Measurements from ENCODE around the gene WDR44. TPM values are rescaled to one million over a fixed set of nuclear protein-coding genes. Genes with fewer than 3 reads are reported as not detected.
"Not testable (repeated sequence)": the region's sequence is repeated elsewhere in the genome, so short reads cannot be mapped to it uniquely, and the experiment has no call there.

The WDR44 gene
- total and polyA plus RNA-seq, 4 donors = 8.4 to 21.2 (median 14.1) TPM

- DNase-seq; intact Hi-C loops (cut with DNase I); ATAC-seq (ENCODE audit: low FRiP score); H3K27me3 ChIP-seq (ENCODE audit: control insufficient read depth in 1 of 2, insufficient read depth in 2 of 2, low read length in 1 of 2); H3K36me3 ChIP-seq (ENCODE audit: control insufficient read depth in 1 of 2, insufficient read depth in 2 of 2, low read length in 1 of 2); H3K9me3 ChIP-seq (ENCODE audit: control insufficient read depth, low read length); H3K4me3 ChIP-seq (ENCODE audit: low read length in 2 of 2); H3K27ac ChIP-seq (ENCODE audit: low read depth in 1 of 2, low read length in 2 of 2); H3K4me1 ChIP-seq (ENCODE audit: control insufficient read depth in 1 of 2, insufficient read depth in 2 of 2, low read length in 2 of 2): not testable (repeated sequence)
- WGBS, 2 donors = 91 to 97% methylated on average over 4 of the region's 4 CpGs
These were observed 136.5 kb downstream of the WDR44 start for GRCh38 chrX:118482384-118482783.

- intact Hi-C loops (cut with DNase I) = no loop called here
- Histone ChIP-seq H3K4me1 (ENCODE audit: control insufficient read depth in 1 of 2, insufficient read depth in 2 of 2, low read length in 2 of 2) (no peaks in the 10 kb centered on the region), H3K27ac (ENCODE audit: low read depth in 1 of 2, low read length in 2 of 2) (peak overlapping the region in 1 of 2 donors; percentile 51), H3K9me3 (ENCODE audit: control insufficient read depth, low read length) (no peaks in the 10 kb centered on the region), H3K27me3 (ENCODE audit: control insufficient read depth in 1 of 2, insufficient read depth in 2 of 2, low read length in 1 of 2) (no peaks in the 10 kb centered on the region), H3K4me3 (ENCODE audit: low read length in 2 of 2) (no peak overlapping the region), H3K36me3 (ENCODE audit: control insufficient read depth in 1 of 2, insufficient read depth in 2 of 2, low read length in 1 of 2) (no peaks in the 10 kb centered on the region)
- 25 to 29% methylated on average over 9 of the region's 9 CpGs for WGBS, 2 donors
- ATAC-seq (ENCODE audit: low FRiP score) (no peak), DNase-seq (no peak)
These were observed 138.5 kb downstream of the WDR44 start for GRCh38 chrX:118484216-118484903.

GRCh38 chrX:118486693-118487092, 140.8 kb downstream of the WDR44 start:
- H3K27me3 ChIP-seq (ENCODE audit: control insufficient read depth in 1 of 2, insufficient read depth in 2 of 2, low read length in 1 of 2); H3K4me3 ChIP-seq (ENCODE audit: low read length in 2 of 2); H3K36me3 ChIP-seq (ENCODE audit: control insufficient read depth in 1 of 2, insufficient read depth in 2 of 2, low read length in 1 of 2); DNase-seq; intact Hi-C loops (cut with DNase I); H3K27ac ChIP-seq (ENCODE audit: low read depth in 1 of 2, low read length in 2 of 2); H3K4me1 ChIP-seq (ENCODE audit: control insufficient read depth in 1 of 2, insufficient read depth in 2 of 2, low read length in 2 of 2); ATAC-seq (ENCODE audit: low FRiP score); H3K9me3 ChIP-seq (ENCODE audit: control insufficient read depth, low read length): not testable (repeated sequence)
- WGBS, 2 donors = 75 to 92% methylated on average over 1 of the region's 1 CpG

- no peaks in the 10 kb centered on the region for H3K27me3 ChIP-seq (ENCODE audit: control insufficient read depth in 1 of 2, insufficient read depth in 2 of 2, low read length in 1 of 2)
- WGBS, 2 donors = 67 to 91% methylated on average over 3 of the region's 3 CpGs
- H3K4me3 ChIP-seq (ENCODE audit: low read length in 2 of 2) = no peak overlapping the region
- no peak overlapping the region for H3K27ac ChIP-seq (ENCODE audit: low read depth in 1 of 2, low read length in 2 of 2)
- ATAC-seq (ENCODE audit: low FRiP score) (no peak), DNase-seq (no peak)
- no peaks in the 10 kb centered on the region for H3K36me3 ChIP-seq (ENCODE audit: control insufficient read depth in 1 of 2, insufficient read depth in 2 of 2, low read length in 1 of 2)
- H3K4me1 ChIP-seq (ENCODE audit: control insufficient read depth in 1 of 2, insufficient read depth in 2 of 2, low read length in 2 of 2) = no peaks in the 10 kb centered on the region
- no peaks in the 10 kb centered on the region for H3K9me3 ChIP-seq (ENCODE audit: control insufficient read depth, low read length)
- intact Hi-C loops (cut with DNase I) = loop anchor here in 1 of 2 donors (10.0 kb wide), 1 partner anchor 112 kb away; no protein-coding TSS in a partner anchor
These were observed 147.1 kb downstream of the WDR44 start for GRCh38 chrX:118493016-118493415.

GRCh38 chrX:118493653-118494297, 147.9 kb downstream of the WDR44 start:
- H3K4me3 ChIP-seq (ENCODE audit: low read length in 2 of 2) = no peak overlapping the region
- H3K27me3 ChIP-seq (ENCODE audit: control insufficient read depth in 1 of 2, insufficient read depth in 2 of 2, low read length in 1 of 2) = no peaks in the 10 kb centered on the region
- no peak for DNase-seq
- no peaks in the 10 kb centered on the region for H3K4me1 ChIP-seq (ENCODE audit: control insufficient read depth in 1 of 2, insufficient read depth in 2 of 2, low read length in 2 of 2)
- no peak overlapping the region for H3K27ac ChIP-seq (ENCODE audit: low read depth in 1 of 2, low read length in 2 of 2)
- no peak for ATAC-seq (ENCODE audit: low FRiP score)
- WGBS, 2 donors = 55 to 84% methylated on average over 3 of the region's 3 CpGs
- H3K36me3 ChIP-seq (ENCODE audit: control insufficient read depth in 1 of 2, insufficient read depth in 2 of 2, low read length in 1 of 2) = no peaks in the 10 kb centered on the region
- intact Hi-C loops (cut with DNase I) = loop anchor here in 1 of 2 donors (10.0 kb wide), 1 partner anchor 111 kb away; no protein-coding TSS in a partner anchor
- no peaks in the 10 kb centered on the region for H3K9me3 ChIP-seq (ENCODE audit: control insufficient read depth, low read length)

GRCh38 chrX:118495061-118495921, 149.4 kb downstream of the WDR44 start, which contains the start of gene DOCK11:
Gene DOCK11 (plus strand): TSS chrX:118495815. CDS start chrX:118495972, 157 bp downstream.
- Histone ChIP-seq H3K27ac (ENCODE audit: low read depth in 1 of 2, low read length in 2 of 2) (peak within 1 kb of the TSS in 1 of 2 donors; percentile 96), H3K9me3 (ENCODE audit: control insufficient read depth, low read length) (no peaks in the 10 kb centered on the region), H3K27me3 (ENCODE audit: control insufficient read depth in 1 of 2, insufficient read depth in 2 of 2, low read length in 1 of 2) (no peaks in the 10 kb centered on the region), H3K4me1 (ENCODE audit: control insufficient read depth in 1 of 2, insufficient read depth in 2 of 2, low read length in 2 of 2) (no peaks in the 10 kb centered on the region), H3K4me3 (ENCODE audit: low read length in 2 of 2) (peak within 1 kb of the TSS; percentile 29 to 70), H3K36me3 (ENCODE audit: control insufficient read depth in 1 of 2, insufficient read depth in 2 of 2, low read length in 1 of 2) (no peaks in the 10 kb centered on the region)
- DNase-seq = peak; percentile 92
- WGBS, 2 donors = 5 to 30% methylated on average over 44 to 64 of the region's 64 CpGs
- ATAC-seq (ENCODE audit: low FRiP score) = peak; percentile 90
- intact Hi-C loops (cut with DNase I) = loop anchor here in 1 of 2 donors (5.0 to 10.0 kb wide), 2 partner anchors 47 to 110 kb away; no protein-coding TSS in a partner anchor

GRCh38 chrX:118495958-118496762, 150.3 kb downstream of the WDR44 start:
- peak; percentile 77 to 86 for DNase-seq
- intact Hi-C loops (cut with DNase I) = loop anchor here in 1 of 2 donors (5.0 to 10.0 kb wide), 2 partner anchors 46 to 109 kb away; no protein-coding TSS in a partner anchor
- Histone ChIP-seq H3K4me3 (ENCODE audit: low read length in 2 of 2) (peak overlapping the region; percentile 29 to 70), H3K27me3 (ENCODE audit: control insufficient read depth in 1 of 2, insufficient read depth in 2 of 2, low read length in 1 of 2) (no peaks in the 10 kb centered on the region), H3K27ac (ENCODE audit: low read depth in 1 of 2, low read length in 2 of 2) (peak overlapping the region in 1 of 2 donors; percentile 82), H3K9me3 (ENCODE audit: control insufficient read depth, low read length) (no peaks in the 10 kb centered on the region), H3K36me3 (ENCODE audit: control insufficient read depth in 1 of 2, insufficient read depth in 2 of 2, low read length in 1 of 2) (no peaks in the 10 kb centered on the region), H3K4me1 (ENCODE audit: control insufficient read depth in 1 of 2, insufficient read depth in 2 of 2, low read length in 2 of 2) (no peaks in the 10 kb centered on the region)
- WGBS, 2 donors = 0 to 26% methylated on average over 77 to 81 of the region's 81 CpGs
- ATAC-seq (ENCODE audit: low FRiP score) = peak; percentile 61

GRCh38 chrX:118496763-118497079, 150.8 kb downstream of the WDR44 start:
- Histone ChIP-seq H3K9me3 (ENCODE audit: control insufficient read depth, low read length) (no peaks in the 10 kb centered on the region), H3K27me3 (ENCODE audit: control insufficient read depth in 1 of 2, insufficient read depth in 2 of 2, low read length in 1 of 2) (no peaks in the 10 kb centered on the region), H3K36me3 (ENCODE audit: control insufficient read depth in 1 of 2, insufficient read depth in 2 of 2, low read length in 1 of 2) (no peaks in the 10 kb centered on the region), H3K4me1 (ENCODE audit: control insufficient read depth in 1 of 2, insufficient read depth in 2 of 2, low read length in 2 of 2) (no peaks in the 10 kb centered on the region), H3K4me3 (ENCODE audit: low read length in 2 of 2) (peak overlapping the region; percentile 29 to 70), H3K27ac (ENCODE audit: low read depth in 1 of 2, low read length in 2 of 2) (peak overlapping the region in 1 of 2 donors; percentile 52)
- intact Hi-C loops (cut with DNase I) = loop anchor here in 1 of 2 donors (5.0 to 10.0 kb wide), 2 partner anchors 46 to 108 kb away; no protein-coding TSS in a partner anchor
- WGBS, 2 donors = 1 to 17% methylated on average over 13 of the region's 13 CpGs
- DNase-seq = no peak
- peak; percentile 28 for ATAC-seq (ENCODE audit: low FRiP score)

All from aorta (tissue), 5 donors.